Thyroid gland (tissue), 4 donors: Measurements from ENCODE around the gene CYP24A1. TPM values are rescaled to one million over a fixed set of nuclear protein-coding genes. Genes with fewer than 3 reads are reported as not detected.
A peak's percentile ranks its signal among the peaks of the same experiment; 100 is the strongest.

Source experiments
- DNase-seq, 2 donors: peaks; one replicate each; pipeline ENCODE4 v3.0.0-alpha.2; 2019
- H3K27ac ChIP-seq, 3 donors: fragments of 200-600 bp; sonication (generic); 1 replicate in 2 of 3; 2 replicates in 1 of 3; pipeline ENCODE4 v1.5.1; 2016 to 2019; ENCODE audit warnings: mild to moderate bottlenecking in 1 of 3, moderate library complexity in 1 of 3
- H3K27me3 ChIP-seq: fragments of 200-600 bp; sonication (generic); one replicate; pipeline ENCODE4 v1.5.1; 2019
- H3K36me3 ChIP-seq, 2 donors: fragments of 200-600 bp; sonication (generic); one replicate each; pipeline ENCODE4 v1.5.1; 2016 to 2019
- H3K4me1 ChIP-seq, 2 donors: fragments of 200-600 bp; sonication (generic); one replicate each; pipeline ENCODE4 v1.5.1; 2017 to 2019
- H3K4me3 ChIP-seq, 3 donors: fragments of 200-600 bp; sonication (generic); replicated peaks in 1 of 3; 1 replicate in 2 of 3; 2 replicates in 1 of 3; pipeline ENCODE4 v1.5.1; 2016; ENCODE audit warnings: mild to moderate bottlenecking in 1 of 3
- H3K9me3 ChIP-seq: fragments of 200-600 bp; sonication (generic); one replicate; pipeline ENCODE4 v1.5.1; 2017
- CTCF ChIP-seq, 6 experiments: fragments of 200-600 bp in 3 of 6; fragments of 450-650 bp in 3 of 6; sonication (generic) in 3 of 6; IDR thresholded peaks; one replicate each; pipeline ENCODE4 v1.5.1; 2016 to 2019; ENCODE audit warnings: antibody characterized with exemption in 6 of 6, mild to moderate bottlenecking in 2 of 6, inconsistent platforms in 1 of 6, moderate library complexity in 1 of 6
- POLR2A ChIP-seq, 2 donors: fragments of 450-650 bp; IDR thresholded peaks; one replicate each; pipeline ENCODE4 v1.6.1; 2017; ENCODE audit warnings: antibody characterized with exemption in 2 of 2, mild to moderate bottlenecking in 2 of 2, moderate library complexity in 1 of 2
- WGBS, 2 donors: methylation state at CpG; one replicate each; pipeline ENCODE4 v1.1.5; 2017; 5-methylcytosine and 5-hydroxymethylcytosine counted together
- intact Hi-C: fragments of 100-400 bp; cut with DNase I; formaldehyde crosslinking; loops from one replicate; pipeline ENCODE4 v1.15.1; 2023
- total RNA-seq, 4 donors: library from RNA; depleted of rRNA; stranded (reverse); fragments of >200 nt; gene quantifications; one replicate each; pipeline ENCODE4 v1.2.3, GENCODE V29; 2016

Gene CYP24A1
- total RNA-seq, 4 donors from 2014 or later: 0.44 to 6.6 (median 0.67) TPM; not detected in 1

DNA sequence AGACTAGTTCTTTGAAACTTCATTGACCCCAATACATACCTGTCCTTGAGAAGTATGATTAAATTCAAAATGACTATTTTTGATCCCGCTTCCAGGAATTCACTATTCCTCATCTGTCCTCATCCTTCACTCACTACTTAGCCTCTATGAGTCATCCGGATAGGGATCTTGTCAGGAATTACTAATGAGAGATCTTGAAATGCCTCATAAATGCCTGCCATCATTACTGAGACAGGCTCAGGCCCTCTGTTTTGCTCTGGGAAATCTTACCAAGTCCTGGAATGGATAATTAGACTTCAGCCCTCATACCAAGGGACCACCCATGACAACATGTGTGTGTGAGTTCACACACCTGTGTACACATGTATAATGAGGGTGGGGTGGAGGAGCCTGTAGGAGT, 2.8 kb upstream of the CYP24A1 start:
- H3K27ac ChIP-seq: no peak overlapping the region
- H3K9me3 ChIP-seq: no peaks in the 10 kb centered on the region
- H3K4me3 ChIP-seq: no peak overlapping the region
- TF ChIP-seq POLR2A (IDR thresholded peaks at IDR 0.05) (no peak), CTCF (IDR thresholded peaks at IDR 0.05) (no peak)
- no peaks in the 10 kb centered on the region for H3K36me3 ChIP-seq
- DNase-seq: no peak
- H3K4me1 ChIP-seq: peaks cover 5 to 12% of the 10 kb centered on the region in 2 donors
- no peaks in the 10 kb centered on the region for H3K27me3 ChIP-seq
- intact Hi-C loops: no loop called here
- WGBS, 2 donors: 63 to 70% methylated on average over 2 of the region's 2 CpGs

DNA sequence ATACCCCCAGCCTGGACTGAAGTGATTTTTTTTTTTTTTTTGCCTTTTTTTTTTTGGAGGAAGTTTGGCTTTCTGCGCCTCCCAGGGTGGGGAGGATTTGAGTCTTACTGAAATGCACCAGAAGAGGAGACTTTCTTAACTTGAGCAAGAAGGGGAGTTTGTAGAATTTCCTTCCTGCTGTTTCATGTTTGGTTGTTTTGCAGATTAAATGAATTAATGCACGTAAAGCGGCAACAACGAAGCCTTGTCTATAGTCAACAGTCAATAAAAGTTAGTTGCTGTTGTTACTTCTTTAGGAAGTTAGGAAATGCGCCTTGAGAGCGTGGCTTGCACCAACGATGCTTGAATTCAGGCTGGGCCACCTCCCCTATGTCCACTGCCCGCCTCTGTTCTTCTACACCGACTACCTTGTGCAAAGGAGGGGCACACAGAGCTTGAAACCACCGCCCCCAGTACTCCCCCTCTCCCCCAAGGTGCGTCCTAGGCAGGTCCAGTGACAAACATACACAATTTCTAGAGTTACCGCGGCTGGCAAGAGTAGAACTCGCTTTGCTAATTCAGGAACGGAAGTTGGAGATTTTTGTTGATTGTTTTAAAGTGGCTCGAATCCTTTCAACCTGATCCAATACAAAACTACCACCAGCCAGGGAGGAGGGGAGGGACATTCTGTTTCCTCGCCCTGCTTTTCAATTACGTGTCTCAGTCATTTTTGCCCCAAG, 830 bp upstream of the CYP24A1 start:
- DNase-seq: no peak
- peak overlapping the region in 1 of 3 donors; percentile 43 for H3K27ac ChIP-seq
- 12 to 17% methylated on average over 17 to 18 of the region's 18 CpGs for WGBS, 2 donors
- intact Hi-C loops: no loop called here
- H3K36me3 ChIP-seq: no peaks in the 10 kb centered on the region
- TF ChIP-seq POLR2A (IDR thresholded peaks at IDR 0.05): no peak
- no peak for TF ChIP-seq CTCF (IDR thresholded peaks at IDR 0.05)
- peak overlapping the region in 1 of 3 donors; percentile 30 for H3K4me3 ChIP-seq
- H3K4me1 ChIP-seq: peaks cover 5 to 12% of the 10 kb centered on the region in 2 donors
- H3K9me3 ChIP-seq: no peaks in the 10 kb centered on the region
- H3K27me3 ChIP-seq: no peaks in the 10 kb centered on the region

DNA sequence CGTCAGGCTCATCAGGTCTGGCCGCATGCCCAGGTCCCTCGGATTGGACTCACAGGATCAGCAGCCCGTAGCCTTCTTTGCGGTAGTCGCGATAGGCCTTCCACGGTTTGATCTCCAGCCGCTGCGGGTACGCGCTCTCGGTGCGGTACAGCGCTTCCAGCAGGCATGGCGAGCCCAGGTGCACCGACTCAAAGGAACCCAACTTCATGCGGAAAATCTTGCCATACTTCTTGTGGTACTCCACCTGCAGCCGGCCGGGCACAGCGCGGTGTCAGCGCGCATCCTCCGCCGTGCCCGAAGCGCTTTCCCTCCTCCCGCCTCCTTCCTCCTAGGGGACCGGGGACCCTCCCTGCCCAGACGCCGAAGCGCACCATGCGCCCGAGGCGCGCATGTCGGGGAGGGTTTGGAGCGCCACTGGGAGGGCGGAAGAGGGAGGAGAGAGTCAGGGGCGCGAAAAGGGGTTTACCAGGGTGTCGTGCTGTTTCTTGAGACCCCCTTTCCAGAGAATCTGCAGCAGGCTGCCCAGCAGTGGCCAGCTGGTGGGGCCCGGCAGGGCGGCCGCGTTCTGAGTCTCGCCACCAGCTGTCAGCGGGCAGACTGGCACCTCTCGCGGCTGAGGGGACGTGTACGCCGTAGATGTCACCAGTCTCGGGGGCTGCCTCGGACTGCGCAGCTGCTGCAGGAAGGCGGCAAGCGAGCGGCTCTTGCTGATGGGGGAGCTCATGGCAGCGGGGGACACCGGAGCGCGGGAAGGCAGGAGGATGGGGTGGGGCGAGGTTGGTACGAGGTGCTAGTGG, 732 bp downstream of the CYP24A1 start:
- Histone ChIP-seq H3K27ac (peak overlapping the region in 1 of 3 donors; percentile 43), H3K4me3 (peak overlapping the region in 1 of 3 donors; percentile 30), H3K27me3 (no peaks in the 10 kb centered on the region), H3K4me1 (peaks cover 5 to 12% of the 10 kb centered on the region in 2 donors), H3K36me3 (no peaks in the 10 kb centered on the region), H3K9me3 (no peaks in the 10 kb centered on the region)
- DNase-seq: peak; percentile 33 to 52
- 1 to 10% methylated on average over 8 to 26 of the region's 66 CpGs for WGBS, 2 donors
- intact Hi-C loops: no loop called here
- TF ChIP-seq CTCF (IDR thresholded peaks at IDR 0.05) (no peak), POLR2A (IDR thresholded peaks at IDR 0.05) (no peak)

- WGBS, 2 donors: 5 to 13% methylated on average over 8 to 12 of the region's 12 CpGs
- Histone ChIP-seq H3K4me3 (peak overlapping the region in 1 of 3 donors; percentile 30), H3K9me3 (no peaks in the 10 kb centered on the region), H3K27ac (peak overlapping the region in 1 of 3 donors; percentile 43), H3K27me3 (no peaks in the 10 kb centered on the region), H3K36me3 (no peaks in the 10 kb centered on the region), H3K4me1 (peaks cover 5 to 12% of the 10 kb centered on the region in 2 donors)
- intact Hi-C loops: no loop called here
- no peak for DNase-seq
- TF ChIP-seq POLR2A (IDR thresholded peaks at IDR 0.05): no peak
- TF ChIP-seq CTCF (IDR thresholded peaks at IDR 0.05): no peak
Measured at GRCh38 chr20:54172532-54172855, 1.3 kb downstream of the CYP24A1 start.

GRCh38 chr20:54170963-54171362, 2.8 kb downstream of the CYP24A1 start:
- DNase-seq: no peak
- intact Hi-C loops: no loop called here
- peaks cover 5 to 12% of the 10 kb centered on the region in 2 donors for H3K4me1 ChIP-seq

More at GRCh38 chr20:54170963-54171362, 2.8 kb downstream of the CYP24A1 start:
- Histone ChIP-seq H3K36me3 (no peaks in the 10 kb centered on the region), H3K4me3 (no peak overlapping the region), H3K27me3 (no peaks in the 10 kb centered on the region), H3K27ac (no peak overlapping the region), H3K9me3 (no peaks in the 10 kb centered on the region)
- 53 to 60% methylated on average over 3 of the region's 3 CpGs for WGBS, 2 donors
- TF ChIP-seq CTCF (IDR thresholded peaks at IDR 0.05) (no peak), POLR2A (IDR thresholded peaks at IDR 0.05) (no peak)
